GM10847 (cell line): ENCODE measurements around the gene UNC45A.

Experiments
- POLR2A ChIP-seq: IDR thresholded peaks from 2 replicates; pipeline ENCODE4 v1.6.1; 2011; ENCODE audit not compliant: insufficient read length; ENCODE audit errors: extremely low read depth

Gene UNC45A

DNA sequence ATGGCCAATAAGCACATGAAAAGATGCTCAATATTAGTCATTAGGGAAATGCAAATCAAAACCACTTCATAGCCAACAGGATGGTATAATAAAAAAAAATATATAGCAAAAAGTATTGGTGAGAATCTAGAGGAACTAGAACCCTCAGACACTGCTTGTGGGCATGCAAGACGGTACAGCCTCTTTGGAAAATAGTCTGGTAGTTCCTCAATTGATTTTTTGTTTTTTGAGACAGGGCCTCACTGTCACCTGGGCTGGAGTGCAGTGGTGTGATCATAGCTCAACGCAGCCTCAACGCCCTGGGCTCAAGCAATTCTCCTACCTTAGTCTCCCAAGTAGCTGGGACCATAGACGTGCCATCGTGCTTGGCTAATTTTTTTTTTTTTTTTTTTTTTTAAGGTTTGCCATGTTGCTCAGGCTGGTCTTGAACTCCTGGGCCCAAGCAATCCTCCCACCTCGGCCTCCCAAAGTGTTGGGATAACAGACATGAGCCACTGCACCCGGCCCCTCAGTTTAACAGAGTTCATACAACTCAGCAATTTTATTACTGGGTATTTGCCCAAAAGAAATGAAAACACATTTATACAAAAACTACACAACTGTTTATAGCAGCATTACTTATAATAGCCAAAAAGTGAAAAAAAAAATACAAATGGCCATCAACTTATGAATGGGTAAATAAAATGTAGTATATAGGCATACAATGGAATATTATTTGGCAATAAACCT, 54.1 kb downstream of the UNC45A start:
- no peak for TF ChIP-seq POLR2A

DNA sequence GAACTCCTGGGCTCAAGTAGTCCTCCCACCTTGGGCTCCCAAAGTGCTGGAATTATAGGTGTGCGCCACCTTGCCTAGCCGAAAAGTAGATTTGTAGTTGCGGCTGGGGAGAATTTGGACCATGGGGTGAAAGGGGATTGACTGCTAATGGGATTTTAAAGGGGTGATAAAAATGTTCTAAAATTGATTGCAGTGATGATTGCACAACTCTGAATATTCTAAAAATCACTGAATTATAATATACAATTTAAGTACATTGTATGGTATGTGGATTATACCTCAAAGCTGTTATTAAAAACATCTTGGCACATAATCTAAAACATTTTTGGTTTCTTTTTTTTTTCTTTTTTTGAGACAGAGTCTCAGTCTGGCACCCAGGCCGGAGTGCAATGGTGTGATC, 55.4 kb downstream of the UNC45A start:
- no peak for TF ChIP-seq POLR2A

DNA sequence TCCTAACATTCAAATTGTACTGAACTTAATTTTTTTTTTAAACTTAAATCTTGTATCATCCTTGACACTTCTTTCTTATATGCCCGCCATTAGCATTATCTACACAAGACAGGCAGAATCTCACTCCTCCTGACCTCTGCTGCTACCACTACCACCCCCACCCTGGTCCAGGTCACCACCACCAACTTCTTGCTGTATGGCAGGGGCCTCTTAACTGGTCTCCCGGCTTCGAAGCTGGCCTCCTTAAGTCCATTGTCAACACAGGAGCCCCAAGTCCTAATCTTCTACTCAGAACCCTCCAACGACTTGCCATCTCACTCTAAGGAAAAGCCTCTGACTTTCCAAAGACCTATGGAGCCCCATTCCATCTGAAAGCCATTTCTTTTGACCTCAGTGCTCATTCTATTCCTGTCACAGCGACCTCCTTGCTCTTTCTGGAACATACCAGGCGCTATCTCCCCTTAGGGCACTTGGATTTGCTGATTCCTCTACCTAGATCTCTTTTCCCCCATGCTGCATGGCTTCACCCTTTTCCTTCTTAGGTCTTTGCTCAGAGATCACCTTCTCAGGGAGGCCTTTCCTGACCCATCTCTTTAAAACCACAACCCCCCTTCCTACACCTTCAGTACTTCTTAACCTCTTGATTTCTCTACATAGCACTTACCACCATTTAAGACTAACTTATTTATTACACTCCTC, 56.7 kb downstream of the UNC45A start:
- TF ChIP-seq POLR2A: no peak

DNA sequence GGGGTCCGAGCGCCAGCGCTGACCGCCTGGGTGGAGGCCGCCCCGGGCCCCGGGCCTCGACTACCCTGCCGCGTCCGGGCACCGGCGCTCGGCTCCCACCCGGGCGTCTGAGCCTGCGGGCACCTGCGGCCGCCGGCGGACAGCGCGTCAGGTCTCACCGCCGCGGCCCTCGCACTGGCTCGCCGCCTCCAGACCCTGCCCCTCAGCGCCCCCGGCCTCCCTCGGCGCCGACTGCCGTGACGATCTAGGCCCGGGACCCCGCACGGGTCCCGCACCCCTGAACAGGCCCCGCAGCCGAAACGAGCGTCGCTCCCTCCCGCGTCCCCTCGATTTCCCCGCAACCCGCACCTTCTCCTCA, 59.0 kb downstream of the UNC45A start:
- no peak for TF ChIP-seq POLR2A

DNA sequence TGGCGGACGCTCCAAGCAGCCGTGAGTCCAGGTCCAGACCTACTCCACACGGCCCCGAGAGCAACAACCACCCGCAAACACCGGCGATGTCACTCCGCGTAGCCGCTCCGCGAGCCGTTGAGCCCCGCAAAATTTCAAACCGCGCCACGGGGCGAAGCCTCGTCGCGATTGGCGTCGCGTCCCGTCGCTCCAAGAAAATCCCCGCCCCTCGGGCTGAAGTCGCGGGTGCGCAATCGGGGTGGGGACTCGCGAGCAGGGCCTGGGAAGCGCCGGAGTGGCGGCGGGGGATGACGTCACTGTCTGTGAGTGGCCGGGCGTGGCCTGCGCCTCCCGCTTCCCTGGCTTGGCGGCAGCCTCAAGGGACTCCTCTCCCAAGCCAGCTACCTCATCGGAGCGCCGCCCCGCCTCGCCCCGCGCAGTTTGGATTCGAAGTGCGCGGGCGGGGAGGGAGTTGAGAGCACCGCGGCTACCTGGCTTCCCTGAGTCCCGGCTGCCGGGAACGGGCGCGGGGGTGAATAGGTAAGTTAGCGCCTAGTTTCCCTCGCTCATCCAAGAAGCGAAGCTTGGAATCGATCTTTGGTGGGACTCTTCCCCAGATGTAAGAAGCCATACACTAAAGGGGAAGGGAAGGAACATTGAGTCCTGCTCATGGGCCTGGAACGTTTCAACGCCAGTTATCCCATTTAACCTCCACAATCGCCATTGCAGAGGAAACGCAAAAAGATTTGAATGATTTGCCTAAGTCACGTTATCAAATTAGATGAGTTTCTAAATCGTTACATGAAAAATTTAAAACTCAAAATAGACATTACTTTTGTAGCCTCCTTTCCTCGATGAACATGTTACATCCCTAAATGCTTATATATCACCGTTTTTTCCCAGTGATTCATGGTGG, 59.6 kb downstream of the UNC45A start, which contains the start of gene PRC1:
Gene PRC1 (minus strand): TSS at position 119 of the 895 bp plus-strand sequence. CDS start 118 bp downstream, at position 1.
- TF ChIP-seq POLR2A: peak; percentile 75

DNA sequence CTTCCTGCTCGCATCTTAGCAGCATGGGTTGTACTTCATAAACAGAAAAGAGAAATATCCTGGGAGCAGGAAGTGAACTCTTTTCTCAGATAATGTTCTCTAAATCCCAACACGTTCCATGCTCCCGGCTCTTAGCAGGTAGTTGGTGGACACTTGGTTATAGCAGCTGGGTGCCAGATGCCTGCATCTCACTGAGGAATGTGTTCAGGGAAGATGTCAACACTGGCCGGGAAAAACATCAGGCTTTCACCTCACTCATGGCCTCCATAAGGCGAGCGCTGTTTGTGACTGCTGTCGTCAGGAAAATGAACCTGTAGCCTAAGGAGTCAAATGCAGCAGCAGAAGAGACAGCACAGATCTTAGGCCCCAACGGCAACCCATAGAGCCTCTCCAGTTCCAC, 63.7 kb downstream of the UNC45A start:
- TF ChIP-seq POLR2A: no peak

DNA sequence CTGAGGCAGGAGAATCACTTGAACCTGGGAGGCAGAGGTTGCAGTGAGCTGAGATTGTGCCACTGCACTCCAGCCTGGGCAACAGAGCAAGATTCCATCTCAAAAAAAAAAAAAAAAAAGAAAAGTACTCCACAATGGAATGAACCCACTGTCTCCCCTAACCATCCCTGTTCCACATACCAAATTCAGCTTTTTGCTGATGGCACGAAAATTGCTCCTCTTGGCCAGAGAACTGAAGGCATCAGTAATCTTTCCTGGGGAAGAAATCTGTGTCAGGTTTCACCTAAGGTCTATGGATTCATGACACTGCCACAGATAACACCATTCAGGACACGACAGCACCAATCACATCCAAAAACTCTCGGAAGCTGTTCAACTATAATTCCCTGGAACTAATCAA, 66.1 kb downstream of the UNC45A start:
- TF ChIP-seq POLR2A: no peak
